ENCODE results near the gene TP53I13.

Gene TP53I13

GRCh38 chr17:29591146-29591736 lies 22.7 kb downstream of the TP53I13 start:
- peak overlapping the region; percentile 69 for H3K9ac ChIP-seq (ENCODE audit: low read depth, low read length)
- no peaks in the 10 kb centered on the region for H3K9me3 ChIP-seq (ENCODE audit: control insufficient read depth, insufficient read depth, low read length)
- H3K36me3 ChIP-seq (ENCODE audit: insufficient read depth, low read length), result no peaks in the 10 kb centered on the region
- peaks cover 3% of the 10 kb centered on the region; the same call in 1 of the 2 replicates for H3K4me1 ChIP-seq (ENCODE audit: insufficient read depth, low read length)

GRCh38 chr17:29591737-29592608 lies 23.5 kb downstream of the TP53I13 start:
- Histone ChIP-seq H3K9me3 (ENCODE audit: control insufficient read depth, insufficient read depth, low read length) (no peaks in the 10 kb centered on the region), H3K9ac (ENCODE audit: low read depth, low read length) (peak overlapping the region; percentile 69; the same call in 1 of the 2 replicates), H3K4me1 (ENCODE audit: insufficient read depth, low read length) (peaks cover 4% of the 10 kb centered on the region), H3K36me3 (ENCODE audit: insufficient read depth, low read length) (no peaks in the 10 kb centered on the region)

- Histone ChIP-seq H3K4me1 (ENCODE audit: insufficient read depth, low read length) (peaks cover 10% of the 10 kb centered on the region), H3K9ac (ENCODE audit: low read depth, low read length) (peak within 1 kb of the TSS; percentile 61; the same call in 1 of the 2 replicates), H3K36me3 (ENCODE audit: insufficient read depth, low read length) (no peaks in the 10 kb centered on the region), H3K9me3 (ENCODE audit: control insufficient read depth, insufficient read depth, low read length) (no peaks in the 10 kb centered on the region)
These were observed 24.5 kb downstream of the TP53I13 start, which contains the start of gene ANKRD13B for GRCh38 chr17:29592850-29593551. TSS of gene ANKRD13B (plus strand) at chr17:29593132. CDS start at chr17:29593622, 490 bp downstream.

GRCh38 chr17:29593591-29594518 lies 25.4 kb downstream of the TP53I13 start:
- H3K36me3 ChIP-seq (ENCODE audit: insufficient read depth, low read length), result no peaks in the 10 kb centered on the region
- peak overlapping the region; percentile 61; the same call in 1 of the 2 replicates for H3K9ac ChIP-seq (ENCODE audit: low read depth, low read length)
- peaks cover 10% of the 10 kb centered on the region for H3K4me1 ChIP-seq (ENCODE audit: insufficient read depth, low read length)
- H3K9me3 ChIP-seq (ENCODE audit: control insufficient read depth, insufficient read depth, low read length), result no peaks in the 10 kb centered on the region

- Histone ChIP-seq H3K9me3 (ENCODE audit: control insufficient read depth, insufficient read depth, low read length) (no peaks in the 10 kb centered on the region), H3K9ac (ENCODE audit: low read depth, low read length) (no peak overlapping the region), H3K36me3 (ENCODE audit: insufficient read depth, low read length) (no peaks in the 10 kb centered on the region), H3K4me1 (ENCODE audit: insufficient read depth, low read length) (peaks cover 10% of the 10 kb centered on the region)
These were observed 26.1 kb downstream of the TP53I13 start for GRCh38 chr17:29594519-29595090.

GRCh38 chr17:29595107-29595942 lies 26.8 kb downstream of the TP53I13 start:
- Histone ChIP-seq H3K9ac (ENCODE audit: low read depth, low read length) (no peak overlapping the region), H3K4me1 (ENCODE audit: insufficient read depth, low read length) (peaks cover 10% of the 10 kb centered on the region), H3K9me3 (ENCODE audit: control insufficient read depth, insufficient read depth, low read length) (no peaks in the 10 kb centered on the region), H3K36me3 (ENCODE audit: insufficient read depth, low read length) (no peaks in the 10 kb centered on the region)

- no peak overlapping the region for H3K9ac ChIP-seq (ENCODE audit: low read depth, low read length)
- H3K36me3 ChIP-seq (ENCODE audit: insufficient read depth, low read length), result no peaks in the 10 kb centered on the region
- peaks cover 10% of the 10 kb centered on the region for H3K4me1 ChIP-seq (ENCODE audit: insufficient read depth, low read length)
- no peaks in the 10 kb centered on the region for H3K9me3 ChIP-seq (ENCODE audit: control insufficient read depth, insufficient read depth, low read length)
These were observed 27.7 kb downstream of the TP53I13 start for GRCh38 chr17:29595943-29596774.

- Histone ChIP-seq H3K4me1 (ENCODE audit: insufficient read depth, low read length) (peaks cover 10% of the 10 kb centered on the region), H3K9ac (ENCODE audit: low read depth, low read length) (no peak overlapping the region), H3K36me3 (ENCODE audit: insufficient read depth, low read length) (no peaks in the 10 kb centered on the region), H3K9me3 (ENCODE audit: control insufficient read depth, insufficient read depth, low read length) (no peaks in the 10 kb centered on the region)
These were observed 28.3 kb downstream of the TP53I13 start for GRCh38 chr17:29596811-29597210.

- Histone ChIP-seq H3K36me3 (ENCODE audit: insufficient read depth, low read length) (no peaks in the 10 kb centered on the region), H3K4me1 (ENCODE audit: insufficient read depth, low read length) (peaks cover 10% of the 10 kb centered on the region), H3K9ac (ENCODE audit: low read depth, low read length) (peak overlapping the region; percentile 22; the same call in 1 of the 2 replicates), H3K9me3 (ENCODE audit: control insufficient read depth, insufficient read depth, low read length) (no peaks in the 10 kb centered on the region)
These were observed 29.1 kb downstream of the TP53I13 start for GRCh38 chr17:29597361-29598172.

GRCh38 chr17:29603109-29603674 lies 34.7 kb downstream of the TP53I13 start:
- H3K9ac ChIP-seq (ENCODE audit: low read depth, low read length), result no peak overlapping the region
- H3K9me3 ChIP-seq (ENCODE audit: control insufficient read depth, insufficient read depth, low read length), result no peaks in the 10 kb centered on the region
- no peaks in the 10 kb centered on the region for H3K4me1 ChIP-seq (ENCODE audit: insufficient read depth, low read length)
- no peaks in the 10 kb centered on the region for H3K36me3 ChIP-seq (ENCODE audit: insufficient read depth, low read length)

GRCh38 chr17:29607557-29608195 lies 39.2 kb downstream of the TP53I13 start:
- no peaks in the 10 kb centered on the region for H3K36me3 ChIP-seq (ENCODE audit: insufficient read depth, low read length)
- H3K9ac ChIP-seq (ENCODE audit: low read depth, low read length), result no peak overlapping the region
- no peaks in the 10 kb centered on the region for H3K4me1 ChIP-seq (ENCODE audit: insufficient read depth, low read length)
- peaks cover 1% of the 10 kb centered on the region; the same call in 1 of the 2 replicates for H3K9me3 ChIP-seq (ENCODE audit: control insufficient read depth, insufficient read depth, low read length)
